Measurements from ENCODE around the gene VWA7. TPM values are rescaled to one million over a fixed set of nuclear protein-coding genes. Genes with fewer than 3 reads are reported as not detected.
A peak's percentile ranks its signal among the peaks of the same experiment; 100 is the strongest.

VWA7 gene
- total and polyA plus RNA-seq, 4 donors: 2.2 to 14.2 (median 5.7) TPM

DNA sequence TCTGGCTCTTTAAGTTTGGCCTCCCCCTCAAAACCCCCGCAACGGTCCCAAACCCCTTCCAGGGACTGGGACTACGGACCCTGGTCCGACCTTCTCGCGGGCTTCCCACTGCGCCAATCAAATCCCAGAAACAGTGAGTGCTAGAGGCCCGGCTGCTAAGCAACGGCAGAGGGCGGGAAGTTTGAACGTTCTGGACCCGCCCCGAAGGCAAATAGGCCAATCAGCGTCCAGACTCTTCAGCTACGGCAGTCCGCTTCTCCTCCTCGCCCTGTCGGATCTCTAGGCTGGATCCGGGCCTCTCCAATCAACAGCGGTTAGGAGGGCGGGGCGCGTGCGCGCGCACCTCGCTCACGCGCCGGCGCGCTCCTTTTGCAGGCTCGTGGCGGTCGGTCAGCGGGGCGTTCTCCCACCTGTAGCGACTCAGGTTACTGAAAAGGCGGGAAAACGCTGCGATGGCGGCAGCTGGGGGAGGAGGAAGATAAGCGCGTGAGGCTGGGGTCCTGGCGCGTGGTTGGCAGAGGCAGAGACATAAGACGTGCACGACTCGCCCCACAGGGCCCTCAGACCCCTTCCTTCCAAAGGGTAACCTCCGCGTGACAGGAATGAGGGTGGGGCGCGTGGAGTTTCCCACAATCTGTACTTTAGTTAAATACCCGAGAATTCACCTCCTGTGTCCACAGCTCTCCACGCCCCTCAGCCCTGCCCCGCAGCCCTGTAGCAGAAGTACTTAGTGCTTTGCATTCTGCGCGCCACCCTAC is 37.3 kb downstream of the VWA7 start, which contains the start of gene MSH5:
Gene MSH5, plus strand, starts transcription at position 367 of the 758 bp plus-strand sequence. CDS start 462 bp downstream, outside the sequence.
- TF ChIP-seq, protein P1, sequence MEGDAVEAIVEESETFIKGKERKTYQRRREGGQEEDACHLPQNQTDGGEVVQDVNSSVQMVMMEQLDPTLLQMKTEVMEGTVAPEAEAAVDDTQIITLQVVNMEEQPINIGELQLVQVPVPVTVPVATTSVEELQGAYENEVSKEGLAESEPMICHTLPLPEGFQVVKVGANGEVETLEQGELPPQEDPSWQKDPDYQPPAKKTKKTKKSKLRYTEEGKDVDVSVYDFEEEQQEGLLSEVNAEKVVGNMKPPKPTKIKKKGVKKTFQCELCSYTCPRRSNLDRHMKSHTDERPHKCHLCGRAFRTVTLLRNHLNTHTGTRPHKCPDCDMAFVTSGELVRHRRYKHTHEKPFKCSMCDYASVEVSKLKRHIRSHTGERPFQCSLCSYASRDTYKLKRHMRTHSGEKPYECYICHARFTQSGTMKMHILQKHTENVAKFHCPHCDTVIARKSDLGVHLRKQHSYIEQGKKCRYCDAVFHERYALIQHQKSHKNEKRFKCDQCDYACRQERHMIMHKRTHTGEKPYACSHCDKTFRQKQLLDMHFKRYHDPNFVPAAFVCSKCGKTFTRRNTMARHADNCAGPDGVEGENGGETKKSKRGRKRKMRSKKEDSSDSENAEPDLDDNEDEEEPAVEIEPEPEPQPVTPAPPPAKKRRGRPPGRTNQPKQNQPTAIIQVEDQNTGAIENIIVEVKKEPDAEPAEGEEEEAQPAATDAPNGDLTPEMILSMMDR (IDR thresholded peaks at IDR 0.05; ENCODE audit: control extremely low read depth, extremely low read depth): no peak
- WGBS, 2 donors: 0% methylated on average over 58 of the region's 58 CpGs
- peak within 1 kb of the TSS in 1 of 2 donors; percentile 70 for H3K9ac ChIP-seq (ENCODE audit: insufficient read depth in 1 of 2, low read length in 2 of 2)
- DNase-seq (peak; percentile 99 to 100 (median 100)), ATAC-seq (ENCODE audit: insufficient read depth, low FRiP score) (peak; percentile 92)
- H3K27me3 ChIP-seq (ENCODE audit: control insufficient read depth in 3 of 3, insufficient read depth in 3 of 3, low read length in 2 of 3): no peaks in the 10 kb centered on the region
- H3K4me3 ChIP-seq: peak within 1 kb of the TSS; percentile 74
- H3K9me3 ChIP-seq (ENCODE audit: control insufficient read depth in 4 of 4, insufficient read depth in 3 of 4, low read length in 3 of 4): no peaks in the 10 kb centered on the region
- H3K36me3 ChIP-seq (ENCODE audit: control insufficient read depth in 4 of 4, insufficient read depth in 4 of 4, low read length in 4 of 4): peaks cover 0 to 4% (median 0%) of the 10 kb centered on the region in 4 donors
- peaks cover 0 to 38% (median 17%) of the 10 kb centered on the region in 5 donors for H3K4me1 ChIP-seq (ENCODE audit: control insufficient read depth in 5 of 5, insufficient read depth in 5 of 5, low read length in 5 of 5)
- peak within 1 kb of the TSS in 1 of 2 donors; percentile 93 for H3K27ac ChIP-seq (ENCODE audit: low read depth in 1 of 2, low read length in 1 of 2)

DNA sequence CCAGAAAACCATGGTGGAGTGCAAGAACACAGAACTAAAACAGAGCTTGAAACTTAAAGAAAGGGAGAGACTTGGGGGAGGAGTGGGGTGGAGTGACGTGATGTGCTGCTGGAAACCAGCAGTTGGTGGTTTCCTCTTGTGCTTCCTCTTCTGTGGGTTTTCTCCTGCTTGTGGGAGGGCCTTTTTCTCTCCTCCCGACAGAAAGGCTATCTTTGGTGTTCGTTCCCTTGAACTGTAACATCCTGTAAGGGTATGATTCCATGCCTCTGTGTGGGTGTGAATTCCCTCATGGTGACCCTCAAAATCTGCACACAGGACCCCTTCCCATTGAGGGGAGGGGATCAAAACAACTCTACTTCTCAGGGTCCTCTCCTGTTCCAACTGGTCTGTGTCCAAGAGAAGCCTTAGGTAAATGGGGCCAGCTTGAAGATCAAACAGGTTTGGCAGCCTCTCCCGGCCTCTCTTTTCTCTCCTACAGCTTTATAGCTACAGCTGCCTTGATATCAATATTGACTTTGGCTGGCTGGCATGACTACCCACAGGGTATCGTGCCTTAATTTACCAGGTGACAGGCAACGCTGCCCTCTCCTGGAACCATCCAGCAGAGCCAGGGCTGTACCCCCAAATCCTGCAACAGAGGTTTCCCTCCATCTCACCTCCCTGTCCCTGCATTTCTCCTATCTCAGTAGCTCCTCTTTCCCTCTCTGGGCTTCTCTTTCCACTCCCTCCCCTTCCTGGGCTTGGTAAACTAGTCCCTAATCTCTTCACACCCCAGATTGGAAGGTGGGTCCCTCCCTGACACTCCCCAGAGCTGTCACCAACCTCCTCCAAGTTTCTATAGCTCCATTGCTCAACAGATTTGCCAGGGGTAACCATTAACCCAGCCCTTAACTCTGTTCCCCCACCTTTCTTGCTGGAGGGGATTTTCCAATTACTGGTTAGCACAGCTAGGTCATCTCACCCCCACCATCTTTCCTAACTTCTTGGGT is 38.8 kb downstream of the VWA7 start:
- H3K9ac ChIP-seq (ENCODE audit: insufficient read depth in 1 of 2, low read length in 2 of 2): peak overlapping the region; percentile 20 to 78
- DNase-seq: peak; percentile 75 to 92 (median 81)
- H3K27me3 ChIP-seq (ENCODE audit: control insufficient read depth in 3 of 3, insufficient read depth in 3 of 3, low read length in 2 of 3): no peaks in the 10 kb centered on the region
- TF ChIP-seq, protein P1 (IDR thresholded peaks at IDR 0.05; ENCODE audit: control extremely low read depth, extremely low read depth): peak; percentile 11
- H3K36me3 ChIP-seq (ENCODE audit: control insufficient read depth in 4 of 4, insufficient read depth in 4 of 4, low read length in 4 of 4): peaks cover 4 to 14% (median 8%) of the 10 kb centered on the region in 4 donors
- no peaks in the 10 kb centered on the region for H3K9me3 ChIP-seq (ENCODE audit: control insufficient read depth in 4 of 4, insufficient read depth in 3 of 4, low read length in 3 of 4)
- H3K4me3 ChIP-seq: no peak overlapping the region
- peak overlapping the region in 1 of 2 donors; percentile 93 for H3K27ac ChIP-seq (ENCODE audit: low read depth in 1 of 2, low read length in 1 of 2)
- no peak for ATAC-seq (ENCODE audit: insufficient read depth, low FRiP score)
- H3K4me1 ChIP-seq (ENCODE audit: control insufficient read depth in 5 of 5, insufficient read depth in 5 of 5, low read length in 5 of 5): peaks cover 0 to 45% (median 17%) of the 10 kb centered on the region in 5 donors
- WGBS, 2 donors: 4 to 9% methylated on average over 6 of the region's 6 CpGs

DNA sequence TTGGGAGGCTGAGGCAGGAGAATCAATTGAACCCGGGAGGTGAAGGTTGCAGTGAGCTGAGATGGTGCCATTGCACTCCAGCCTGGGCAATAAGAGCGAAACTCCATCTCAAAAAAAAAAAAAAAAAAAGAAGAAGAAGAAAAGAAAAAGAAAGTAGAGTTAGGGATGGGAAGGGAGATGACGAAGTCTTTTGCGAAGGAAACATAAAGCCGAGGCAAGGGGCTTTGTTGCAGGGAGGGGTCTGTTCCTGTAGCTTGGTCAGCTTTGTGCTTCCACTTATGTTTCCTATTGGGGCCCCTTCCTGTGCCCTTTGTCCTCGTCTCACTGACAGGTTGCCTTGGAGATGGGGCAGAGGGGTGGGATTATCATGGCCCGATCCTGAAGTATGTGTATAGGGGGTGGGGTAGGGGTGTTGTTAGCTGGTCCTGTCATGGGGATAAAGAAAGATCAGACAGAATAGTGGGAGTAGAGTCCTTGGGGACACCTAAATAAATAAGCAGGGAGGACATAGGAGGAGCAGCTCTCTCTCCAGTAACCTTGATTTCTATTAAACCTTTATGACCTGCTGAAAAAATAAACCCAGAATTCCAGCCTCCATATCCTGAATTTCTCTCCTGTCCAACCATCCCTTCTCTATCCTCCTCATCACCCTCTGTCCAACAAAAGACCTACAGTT is 39.7 kb downstream of the VWA7 start:
- no peak for ATAC-seq (ENCODE audit: insufficient read depth, low FRiP score)
- H3K9me3 ChIP-seq (ENCODE audit: control insufficient read depth in 4 of 4, insufficient read depth in 3 of 4, low read length in 3 of 4): no peaks in the 10 kb centered on the region
- peak overlapping the region; percentile 20 to 78 for H3K9ac ChIP-seq (ENCODE audit: insufficient read depth in 1 of 2, low read length in 2 of 2)
- H3K27me3 ChIP-seq (ENCODE audit: control insufficient read depth in 3 of 3, insufficient read depth in 3 of 3, low read length in 2 of 3): no peaks in the 10 kb centered on the region
- WGBS, 2 donors: 10 to 30% methylated on average over 7 of the region's 7 CpGs
- H3K4me3 ChIP-seq: no peak overlapping the region
- DNase-seq: peak; percentile 69 to 79 (median 70)
- peaks cover 0 to 45% (median 17%) of the 10 kb centered on the region in 5 donors for H3K4me1 ChIP-seq (ENCODE audit: control insufficient read depth in 5 of 5, insufficient read depth in 5 of 5, low read length in 5 of 5)
- H3K36me3 ChIP-seq (ENCODE audit: control insufficient read depth in 4 of 4, insufficient read depth in 4 of 4, low read length in 4 of 4): peaks cover 4 to 17% (median 11%) of the 10 kb centered on the region in 4 donors
- TF ChIP-seq, protein P1 (IDR thresholded peaks at IDR 0.05; ENCODE audit: control extremely low read depth, extremely low read depth): no peak
- peak overlapping the region; percentile 47 to 98 for H3K27ac ChIP-seq (ENCODE audit: low read depth in 1 of 2, low read length in 1 of 2)

Measured in lung (tissue), 12 donors.